H1 (cell line): ENCODE data around the gene INF2. TPM values are rescaled to one million over a fixed set of nuclear protein-coding genes. Genes with fewer than 3 reads are reported as not detected.

ENCODE experiments used
- CTCF ChIA-PET: fragments of 300-600 bp; sonication (Branson Sonifier 250); formaldehyde crosslinking; loops from one replicate; lab custom pipeline; 2021; ENCODE audit not compliant: partially characterized antibody; lab: Charles Lee
- POLR2A ChIA-PET: fragments of 300-600 bp; sonication (Branson Sonifier 250); formaldehyde crosslinking; loops from one replicate; lab custom pipeline; 2021; ENCODE audit warnings: inconsistent platforms; ENCODE audit not compliant: partially characterized antibody; lab: Charles Lee
- DNase-seq, 2 experiments: peaks; one replicate each; pipeline versions ENCODE4 v3.0.0 to v3.0.0-alpha.2; 2010 to 2022; ENCODE audit warnings: low spot score in 2 of 2, low read depth in 1 of 2, mixed read lengths in 1 of 2
- FAIRE-seq: peaks from 2 replicates; lab custom pipeline; 2011; peaks lifted over from hg19 to GRCh38; lab: Jason Lieb, UNC
- H2AFZ ChIP-seq: 2 replicates; pipeline ENCODE4 v1.8.1; 2012; ENCODE audit warnings: low read length, inconsistent platforms
- H2AK5ac ChIP-seq: 2 replicates; pipeline ENCODE4 v1.6.1; 2013; ENCODE audit warnings: low read depth, low read length
- H2BK120ac ChIP-seq: replicated peaks from 2 replicates; pipeline ENCODE3; 2013; ENCODE audit warnings: low read depth, low read length, inconsistent platforms
- H2BK12ac ChIP-seq: 2 replicates; pipeline ENCODE4 v1.6.1; 2013; ENCODE audit warnings: low read depth, low read length
- H2BK15ac ChIP-seq: 2 replicates; pipeline ENCODE4 v1.6.1; 2013; ENCODE audit warnings: low read length
- H2BK20ac ChIP-seq: 2 replicates; pipeline ENCODE4 v1.6.1; 2013; ENCODE audit warnings: low read length
- H2BK5ac ChIP-seq: 2 replicates; pipeline ENCODE4 v1.6.1; 2013; ENCODE audit warnings: low read depth, low read length
- H3K14ac ChIP-seq: 2 replicates; pipeline ENCODE4 v1.6.1; 2013; ENCODE audit warnings: inconsistent platforms; ENCODE audit not compliant: insufficient read length
- H3K18ac ChIP-seq: 2 replicates; pipeline ENCODE4 v1.6.1; 2013; ENCODE audit warnings: low read length; ENCODE audit errors: extremely low read depth
- H3K23ac ChIP-seq: 2 replicates; pipeline ENCODE4 v1.6.1; 2013; ENCODE audit warnings: inconsistent platforms; ENCODE audit not compliant: insufficient read length
- H3K23me2 ChIP-seq: 2 replicates; pipeline ENCODE4 v1.6.1; 2013; ENCODE audit warnings: low read depth, low read length
- H3K27ac ChIP-seq: 2 replicates; pipeline ENCODE4 v1.6.1; 2011; ENCODE audit warnings: low read depth, low read length, inconsistent platforms
- H3K27me3 ChIP-seq, 4 experiments: replicated peaks in 1 of 4; 1 replicate in 1 of 4; 2 replicates in 3 of 4; pipeline versions ENCODE4 v1.6.1 to v1.8.1; 2011 to 2013; ENCODE audit warnings: low read length in 3 of 4, mild to moderate bottlenecking in 3 of 4, inconsistent platforms in 2 of 4, mixed read lengths in 2 of 4, moderate library complexity in 1 of 4; ENCODE audit not compliant: control insufficient read depth in 3 of 4, insufficient read depth in 3 of 4; ENCODE audit errors: extremely low read depth in 1 of 4
- H3K36me3 ChIP-seq, 4 experiments: 2 replicates each; pipeline versions ENCODE4 v1.6.1 to v1.8.1; 2011 to 2013; ENCODE audit warnings: mild to moderate bottlenecking in 4 of 4, low read length in 3 of 4, moderate library complexity in 2 of 4, control low read depth in 1 of 4, inconsistent platforms in 1 of 4; ENCODE audit not compliant: insufficient read depth in 4 of 4, control insufficient read depth in 2 of 4
- H3K4ac ChIP-seq: replicated peaks from 2 replicates; pipeline ENCODE3; 2013; ENCODE audit warnings: low read length, low read depth, mixed read lengths, inconsistent platforms; ENCODE audit not compliant: insufficient read length
- H3K4me1 ChIP-seq, 4 experiments: replicated peaks in 1 of 4; 1 replicate in 1 of 4; 2 replicates in 3 of 4; pipeline versions ENCODE4 v1.6.1 to v1.8.1; 2011 to 2013; ENCODE audit warnings: low read length in 3 of 4, inconsistent platforms in 2 of 4, mixed read lengths in 1 of 4; ENCODE audit not compliant: insufficient read depth in 4 of 4, control insufficient read depth in 3 of 4
- H3K4me2 ChIP-seq, 2 experiments: 2 replicates each; pipeline versions ENCODE4 v1.6.1 to v1.8.1; 2011 to 2013; ENCODE audit warnings: low read depth in 2 of 2, low read length in 2 of 2, control low read depth in 1 of 2, inconsistent platforms in 1 of 2, mild to moderate bottlenecking in 1 of 2; ENCODE audit not compliant: insufficient read depth in 1 of 2
- H3K4me3 ChIP-seq, 4 experiments: fragments of 200-600, 300-600 bp in 1 of 4; sonication (generic), shearing (Covaris generic), sonication (Bioruptor Twin) in 1 of 4; 2 replicates each; pipeline versions ENCODE4 v1.5.1 to v1.8.1; 2011 to 2016; ENCODE audit warnings: low read length in 4 of 4, low read depth in 3 of 4, control low read depth in 2 of 4, inconsistent platforms in 2 of 4, mild to moderate bottlenecking in 2 of 4, mixed read lengths in 1 of 4, moderate library complexity in 1 of 4; ENCODE audit not compliant: insufficient read depth in 2 of 4; ENCODE audit errors: extremely low read depth in 1 of 4
- H3K56ac ChIP-seq: replicated peaks from 2 replicates; pipeline ENCODE3; 2013; ENCODE audit warnings: low read depth, mild to moderate bottlenecking, mixed read lengths, low read length, inconsistent platforms; ENCODE audit not compliant: insufficient read length
- H3K79me1 ChIP-seq: 2 replicates; pipeline ENCODE4 v1.6.1; 2013; ENCODE audit warnings: low read depth, low read length, control low read depth
- H3K79me2 ChIP-seq, 2 experiments: 2 replicates each; pipeline versions ENCODE4 v1.6.1 to v1.8.1; 2012 to 2013; ENCODE audit warnings: low read length in 2 of 2, mild to moderate bottlenecking in 2 of 2, inconsistent platforms in 1 of 2; ENCODE audit not compliant: insufficient read depth in 2 of 2, control insufficient read depth in 1 of 2
- H3K9ac ChIP-seq, 4 experiments: replicated peaks in 1 of 4; 1 replicate in 1 of 4; 2 replicates in 3 of 4; pipeline versions ENCODE4 v1.6.1 to v1.8.1; 2011 to 2013; ENCODE audit warnings: low read depth in 3 of 4, low read length in 3 of 4, control low read depth in 2 of 4, mild to moderate bottlenecking in 2 of 4, moderate library complexity in 2 of 4, inconsistent platforms in 1 of 4; ENCODE audit errors: extremely low read depth in 1 of 4
- H3K9me3 ChIP-seq, 2 experiments: 2 replicates each; pipeline versions ENCODE4 v1.6.1 to v1.8.1; 2012 to 2013; ENCODE audit warnings: mild to moderate bottlenecking in 2 of 2, moderate library complexity in 2 of 2, control low read depth in 1 of 2, inconsistent platforms in 1 of 2, low read depth in 1 of 2, low read length in 1 of 2, mixed read lengths in 1 of 2; ENCODE audit not compliant: insufficient read depth in 2 of 2
- H4K20me1 ChIP-seq, 2 experiments: replicated peaks in 1 of 2; 2 replicates each; pipeline versions ENCODE3 to v1.8.1; 2011 to 2013; ENCODE audit warnings: inconsistent platforms in 2 of 2, low read length in 2 of 2, mild to moderate bottlenecking in 1 of 2; ENCODE audit not compliant: insufficient read depth in 2 of 2, control insufficient read depth in 1 of 2
- H4K5ac ChIP-seq: 2 replicates; pipeline ENCODE4 v1.6.1; 2013; ENCODE audit warnings: low read length, low read depth, mixed read lengths, inconsistent platforms; ENCODE audit not compliant: insufficient read length
- H4K8ac ChIP-seq: 2 replicates; pipeline ENCODE4 v1.8.0; 2013; ENCODE audit warnings: mild to moderate bottlenecking, moderate library complexity, low read length, inconsistent platforms; ENCODE audit not compliant: insufficient read depth; ENCODE audit errors: extremely low read depth
- H4K91ac ChIP-seq: replicated peaks from 2 replicates; pipeline ENCODE3; 2013; ENCODE audit warnings: low read length, mixed read lengths, inconsistent platforms; ENCODE audit not compliant: insufficient read length
- CHD1 ChIP-seq: IDR thresholded peaks from 2 replicates; pipeline ENCODE4 v1.6.1; 2012; ENCODE audit warnings: low read depth, low read length, improper control_type of control experiment
- EP300 ChIP-seq, 2 experiments: IDR thresholded peaks; 1 replicate in 1 of 2; 2 replicates in 1 of 2; pipeline ENCODE4 v1.6.1; 2011 to 2012; ENCODE audit warnings: low read depth in 2 of 2, low read length in 2 of 2, mild to moderate bottlenecking in 2 of 2, borderline replicate concordance in 1 of 2, inconsistent platforms in 1 of 2, moderate library complexity in 1 of 2
- GABPA ChIP-seq: IDR thresholded peaks from 2 replicates; pipeline ENCODE4 v1.6.1; 2011; ENCODE audit warnings: mild to moderate bottlenecking, low read length, moderate library complexity, borderline replicate concordance; ENCODE audit not compliant: insufficient read depth
- JUN ChIP-seq: IDR thresholded peaks from 2 replicates; pipeline ENCODE4 v1.6.1; 2011; ENCODE audit warnings: low read depth, mild to moderate bottlenecking, improper control_type of control experiment, low read length
- RXRA ChIP-seq: IDR thresholded peaks from 2 replicates; pipeline ENCODE4 v1.6.1; 2011; ENCODE audit warnings: low read depth, mild to moderate bottlenecking, low read length, moderate library complexity; ENCODE audit not compliant: insufficient read depth
- SAP30 ChIP-seq: fragments of 300-600 bp; sonication (generic); IDR thresholded peaks from 2 replicates; pipeline ENCODE4 v1.7.1; 2012; ENCODE audit warnings: low read length, moderate library complexity, mild to moderate bottlenecking, inconsistent platforms; ENCODE audit not compliant: insufficient read depth, insufficient replicate concordance
- SIX5 ChIP-seq: IDR thresholded peaks from 2 replicates; pipeline ENCODE4 v1.6.1; 2011; ENCODE audit warnings: mild to moderate bottlenecking, low read depth, low read length
- SRF ChIP-seq: IDR thresholded peaks from 2 replicates; pipeline ENCODE4 v1.6.1; 2011; ENCODE audit warnings: mild to moderate bottlenecking, low read depth, low read length, moderate library complexity
- WGBS, 2 experiments: shearing (Covaris generic) in 1 of 2; methylation state at CpG; one replicate each; pipeline versions ENCODE4 v1.1.6 to v1.1.7; 2013 to 2015; ENCODE audit warnings: low lambda C conversion rate in 2 of 2, mixed read lengths in 2 of 2, inconsistent platforms in 1 of 2, low coverage in 1 of 2, missing lambda C conversion rate in 1 of 2; ENCODE audit not compliant: insufficient replicate concordance in 2 of 2, insufficient coverage in 1 of 2, insufficient read length in 1 of 2; ENCODE audit errors: extremely low coverage in 1 of 2, missing lambda C conversion rate in 1 of 2; 5-methylcytosine and 5-hydroxymethylcytosine counted together
- polyA plus RNA-seq, 7 experiments: library from polyadenylated mRNA; depleted of rRNA in 3 of 7; stranded (reverse) in 5 of 7; unstranded in 2 of 7; fragments of >200 nt in 5 of 7; fragments of 200-250 nt in 2 of 7; gene quantifications; 1 replicate in 5 of 7; 2 replicates in 1 of 7; 4 replicates in 1 of 7; pipeline versions ENCODE4 v1.2.1 to v1.2.3, GENCODE V29; 2011 to 2013; ENCODE audit warnings: missing spikeins in 2 of 7, mixed read lengths in 2 of 7
- total RNA-seq: library from RNA; stranded (reverse); fragmentation: NEBNext Ultra II Directional; extraction: Animal tissue kit (Norgen Biotek cat#: 25700); gene quantifications from 2 replicates; pipeline ENCODE4 v1.2.1, GENCODE V29; 2021

The INF2 gene
- total and polyA plus RNA-seq, 2 of the 8 experiments (the other 6 are each of a cell fraction or from before 2014, with no cell fraction given): 29.1 to 59.5 TPM

GRCh38 chr14:104757238-104757585 lies 67.8 kb downstream of the INF2 start:
- no peak overlapping the region for H2BK15ac ChIP-seq
- H3K36me3 ChIP-seq: peaks cover 8 to 29% (median 23%) of the 10 kb centered on the region in 4 experiments; a peak in 7 of 8 replicates
- H3K79me2 ChIP-seq: peaks cover 10 to 51% of the 10 kb centered on the region in 2 experiments; a peak in 3 of 4 replicates
- TF ChIP-seq RXRA: no peak
- TF ChIP-seq SAP30: no peak
- TF ChIP-seq GABPA: no peak
- no peak for TF ChIP-seq CHD1
- no peak for TF ChIP-seq SIX5
- TF ChIP-seq SRF: no peak
- no peak for TF ChIP-seq JUN
- no peak for TF ChIP-seq EP300 (IDR thresholded peaks at IDR 0.05; ENCODE audit: borderline replicate concordance in 1 of 2, low read depth in 2 of 2, low read length in 2 of 2)
- no peak overlapping the region for H4K5ac ChIP-seq
- H3K9ac ChIP-seq: no peak overlapping the region
- H3K9me3 ChIP-seq: no peaks in the 10 kb centered on the region; a peak in 1 of 4 replicates
- no peak overlapping the region for H3K27ac ChIP-seq
- H2AK5ac ChIP-seq: no peak overlapping the region
- H3K79me1 ChIP-seq: peaks cover 38% of the 10 kb centered on the region
- peaks cover 5% of the 10 kb centered on the region; the same call in 1 of the 2 replicates for H3K23me2 ChIP-seq
- H4K20me1 ChIP-seq: peaks cover 30 to 63% of the 10 kb centered on the region in 2 experiments
- H2BK12ac ChIP-seq: no peak overlapping the region
- H3K4ac ChIP-seq: no peak overlapping the region
- WGBS, 2 experiments: 93% methylated on average over 10 of the region's 10 CpGs; no CpG with 5 or more reads in 1 of the 2 experiments
- ChIA-PET CTCF (interaction anchor here (0.6 to 2.0 kb wide), 5 partner anchors 12 to 139 kb away, joined by 3 to 9 read pairs (median 4); no protein-coding TSS in a partner anchor), POLR2A (interaction anchor here (0.5 to 2.4 kb wide), 2 partner anchors 9 to 14 kb away, joined by 3 to 11 read pairs; no protein-coding TSS in a partner anchor)
- H2AFZ ChIP-seq: no peak overlapping the region
- DNase-seq: no peak
- no peak overlapping the region for H3K4me2 ChIP-seq
- H4K91ac ChIP-seq: no peak overlapping the region
- H4K8ac ChIP-seq: no peak overlapping the region
- H2BK20ac ChIP-seq: no peak overlapping the region
- H3K27me3 ChIP-seq: no peaks in the 10 kb centered on the region
- H2BK120ac ChIP-seq: no peak overlapping the region
- H3K23ac ChIP-seq: no peak overlapping the region
- H2BK5ac ChIP-seq: no peak overlapping the region
- H3K56ac ChIP-seq: no peak overlapping the region
- no peak overlapping the region for H3K18ac ChIP-seq
- H3K14ac ChIP-seq: no peak overlapping the region
- H3K4me3 ChIP-seq: no peak overlapping the region
- no peak for FAIRE-seq
- peaks cover 0 to 14% (median 5%) of the 10 kb centered on the region in 4 experiments; a peak in 6 of 7 replicates for H3K4me1 ChIP-seq
